ENCODE results near the gene NTHL1. TPM values are rescaled to one million over a fixed set of nuclear protein-coding genes. Genes with fewer than 3 reads are reported as not detected.

Gene NTHL1
- total RNA-seq, 4 donors from 2014 or later, result 6.5 to 21.7 (median 12.0) TPM

DNA sequence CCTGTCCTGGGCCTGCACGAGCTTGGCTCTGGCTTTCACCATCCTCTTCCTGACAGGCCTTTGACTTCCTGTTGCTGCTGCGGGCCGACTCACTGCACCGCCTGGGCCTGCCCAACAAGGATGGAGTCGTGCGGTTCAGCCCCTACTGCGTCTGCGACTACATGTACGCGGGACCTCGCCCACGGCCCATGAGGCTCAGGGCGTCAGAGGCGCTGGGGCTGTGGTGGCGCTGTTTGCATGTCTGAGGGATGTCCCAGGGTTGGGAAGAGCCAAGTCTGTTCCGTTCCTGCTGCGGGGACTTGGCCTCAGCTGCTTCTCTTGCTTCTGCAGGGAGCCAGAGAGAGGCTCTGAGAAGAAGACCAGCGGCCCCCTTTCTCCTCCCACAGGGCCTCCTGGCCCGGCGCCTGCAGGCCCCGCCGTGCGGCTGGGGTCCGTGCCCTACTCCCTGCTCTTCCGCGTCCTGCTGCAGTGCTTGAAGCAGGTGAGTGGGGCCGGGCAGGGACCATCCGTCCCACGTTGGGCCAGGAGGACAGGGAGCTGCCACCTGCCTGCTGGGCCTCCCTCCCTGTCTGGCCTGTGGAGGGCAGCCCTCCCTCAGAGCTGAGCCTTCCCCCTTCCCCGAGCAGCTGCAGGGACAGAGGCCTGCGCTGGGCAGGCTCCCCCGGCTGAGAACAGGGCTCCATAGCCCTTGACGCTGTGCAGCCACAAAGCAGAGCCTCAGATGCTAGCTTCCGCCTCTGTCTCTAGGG, 24.0 kb upstream of the NTHL1 start:
- TF ChIP-seq, protein P1, sequence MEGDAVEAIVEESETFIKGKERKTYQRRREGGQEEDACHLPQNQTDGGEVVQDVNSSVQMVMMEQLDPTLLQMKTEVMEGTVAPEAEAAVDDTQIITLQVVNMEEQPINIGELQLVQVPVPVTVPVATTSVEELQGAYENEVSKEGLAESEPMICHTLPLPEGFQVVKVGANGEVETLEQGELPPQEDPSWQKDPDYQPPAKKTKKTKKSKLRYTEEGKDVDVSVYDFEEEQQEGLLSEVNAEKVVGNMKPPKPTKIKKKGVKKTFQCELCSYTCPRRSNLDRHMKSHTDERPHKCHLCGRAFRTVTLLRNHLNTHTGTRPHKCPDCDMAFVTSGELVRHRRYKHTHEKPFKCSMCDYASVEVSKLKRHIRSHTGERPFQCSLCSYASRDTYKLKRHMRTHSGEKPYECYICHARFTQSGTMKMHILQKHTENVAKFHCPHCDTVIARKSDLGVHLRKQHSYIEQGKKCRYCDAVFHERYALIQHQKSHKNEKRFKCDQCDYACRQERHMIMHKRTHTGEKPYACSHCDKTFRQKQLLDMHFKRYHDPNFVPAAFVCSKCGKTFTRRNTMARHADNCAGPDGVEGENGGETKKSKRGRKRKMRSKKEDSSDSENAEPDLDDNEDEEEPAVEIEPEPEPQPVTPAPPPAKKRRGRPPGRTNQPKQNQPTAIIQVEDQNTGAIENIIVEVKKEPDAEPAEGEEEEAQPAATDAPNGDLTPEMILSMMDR (IDR thresholded peaks at IDR 0.05; ENCODE audit: low read depth), result no peak

DNA sequence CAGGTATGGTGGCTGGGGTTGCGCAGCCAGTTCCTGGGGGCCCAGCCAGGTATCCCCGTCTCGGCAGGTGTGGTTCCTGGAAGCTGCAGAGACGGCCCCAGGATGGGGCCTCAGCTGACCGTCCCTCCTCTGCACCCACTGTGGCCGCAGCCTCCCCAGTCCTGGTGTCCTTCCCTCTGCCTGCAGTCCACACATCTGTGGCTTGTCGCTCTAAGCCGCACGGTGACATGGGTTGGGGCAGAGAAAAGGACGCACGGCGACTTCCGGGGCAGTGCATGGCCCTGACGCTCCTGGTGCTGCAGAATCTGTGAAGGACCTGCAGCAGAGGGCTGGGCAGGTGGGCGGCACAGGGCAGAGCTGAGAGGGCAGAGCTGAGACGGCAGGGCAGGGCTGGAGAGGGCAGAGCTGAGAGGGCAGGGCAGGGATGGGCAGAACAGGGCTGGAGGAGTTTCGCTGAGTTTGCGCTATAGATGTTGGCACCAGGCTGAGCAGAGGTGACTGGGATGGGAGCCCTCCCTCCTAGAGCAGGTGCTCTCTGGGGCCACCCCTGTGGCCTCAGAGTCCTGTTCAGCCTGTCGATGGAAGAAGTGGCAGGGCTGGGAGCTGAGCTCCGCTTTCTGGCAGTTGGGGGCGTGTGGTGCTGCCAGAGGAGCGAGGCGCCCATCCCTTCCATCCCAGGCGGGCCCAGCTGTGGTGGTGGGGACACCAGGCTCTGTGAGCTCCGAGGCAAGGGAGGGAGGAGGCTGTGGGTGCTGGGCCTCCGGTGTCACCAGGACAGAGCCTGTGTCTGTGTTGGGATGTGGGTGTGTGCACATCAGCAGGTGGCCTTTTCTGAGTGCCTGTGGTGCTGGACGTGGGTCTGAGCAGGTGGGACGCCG, 23.2 kb upstream of the NTHL1 start:
- TF ChIP-seq, protein P1 (IDR thresholded peaks at IDR 0.05; ENCODE audit: low read depth), result no peak

DNA sequence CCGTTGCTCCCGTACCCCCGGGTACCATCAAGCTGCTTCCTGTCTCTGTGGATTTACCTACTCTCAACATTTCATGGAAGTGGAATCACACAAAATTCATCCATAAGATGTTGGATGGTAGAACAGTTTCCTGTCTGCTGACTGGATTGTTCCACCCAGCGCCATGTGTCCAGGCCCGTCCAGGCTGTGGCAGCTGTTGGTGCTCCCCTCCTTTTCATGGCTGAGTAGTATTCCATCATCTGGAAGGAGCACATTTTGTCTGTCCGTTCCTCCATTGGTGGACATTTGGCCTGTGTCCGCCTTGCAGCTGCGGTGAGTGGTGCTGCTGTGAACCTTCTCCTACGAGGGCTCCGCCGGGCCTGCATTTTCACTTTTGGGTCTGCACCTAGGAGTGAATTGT, 18.5 kb upstream of the NTHL1 start:
- TF ChIP-seq, protein P1 (IDR thresholded peaks at IDR 0.05; ENCODE audit: low read depth), result no peak

DNA sequence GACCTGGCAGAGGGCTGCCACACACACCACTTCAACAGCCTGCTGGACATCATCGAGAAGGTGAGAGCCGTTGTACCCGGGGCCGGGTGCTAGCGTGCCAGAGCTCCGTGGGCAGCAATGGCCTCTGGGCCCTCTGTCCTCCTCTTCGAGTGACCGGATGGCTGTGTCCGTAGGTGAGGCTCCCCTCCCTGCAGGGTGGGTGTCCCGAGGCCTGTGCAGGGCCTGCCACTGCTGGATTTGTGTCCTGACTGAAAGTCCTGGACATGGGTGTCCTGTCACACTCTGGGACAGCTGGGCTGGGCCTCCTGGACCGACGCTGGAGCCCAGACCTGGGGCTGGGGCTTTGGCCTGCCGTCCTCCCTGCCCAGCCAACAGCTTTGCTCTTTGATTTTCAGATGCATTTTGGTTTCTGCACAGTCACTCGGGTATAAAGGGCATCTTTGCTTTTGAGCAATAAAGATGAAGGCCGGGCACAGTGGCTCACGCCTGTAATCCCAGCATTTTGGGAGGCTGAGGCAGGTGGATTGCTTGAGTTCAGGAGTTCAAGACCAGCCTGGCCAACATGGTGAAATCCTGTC, 16.8 kb upstream of the NTHL1 start:
- TF ChIP-seq, protein P1 (IDR thresholded peaks at IDR 0.05; ENCODE audit: low read depth), result no peak

DNA sequence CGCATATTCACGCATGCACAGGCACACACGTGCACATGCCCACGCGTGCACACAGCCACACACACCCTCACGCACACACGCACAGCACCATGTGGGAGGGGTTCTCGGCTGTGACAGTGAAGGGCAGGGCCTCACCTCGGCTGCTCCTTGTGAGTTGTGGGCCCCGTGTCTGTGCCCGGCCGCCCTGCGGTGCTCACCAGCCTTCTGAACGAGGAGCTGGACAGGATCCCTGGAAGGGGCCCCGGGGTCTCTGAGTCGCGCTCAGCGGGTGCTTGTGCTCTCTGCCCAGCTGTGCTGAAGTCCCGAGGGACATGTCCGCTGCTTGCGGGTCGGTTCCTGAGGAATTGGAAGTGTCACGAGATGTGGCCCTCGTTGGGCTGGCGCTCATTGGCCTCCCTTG, 16.2 kb upstream of the NTHL1 start:
- TF ChIP-seq, protein P1 (IDR thresholded peaks at IDR 0.05; ENCODE audit: low read depth), result no peak

DNA sequence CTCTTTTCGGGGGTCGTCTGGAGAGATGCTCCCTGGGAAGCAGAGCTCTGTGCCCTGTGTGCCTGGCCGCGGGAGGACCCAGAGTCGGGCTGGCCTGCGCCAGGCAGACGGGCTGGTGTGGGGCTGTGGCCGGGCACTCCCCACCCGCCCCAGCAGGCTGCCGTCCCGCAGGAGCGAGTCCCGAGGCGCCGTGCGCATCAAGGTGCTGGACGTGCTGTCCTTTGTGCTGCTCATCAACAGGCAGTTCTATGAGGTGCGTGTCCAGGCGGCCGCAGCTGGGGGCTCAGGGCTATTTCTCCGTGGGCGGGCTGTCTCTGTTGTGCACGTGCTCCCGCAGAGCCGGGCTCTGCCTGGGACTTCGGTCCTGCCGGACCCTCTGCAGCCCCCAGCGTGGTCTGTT, 15.2 kb upstream of the NTHL1 start:
- TF ChIP-seq, protein P1 (IDR thresholded peaks at IDR 0.05; ENCODE audit: low read depth), result no peak

DNA sequence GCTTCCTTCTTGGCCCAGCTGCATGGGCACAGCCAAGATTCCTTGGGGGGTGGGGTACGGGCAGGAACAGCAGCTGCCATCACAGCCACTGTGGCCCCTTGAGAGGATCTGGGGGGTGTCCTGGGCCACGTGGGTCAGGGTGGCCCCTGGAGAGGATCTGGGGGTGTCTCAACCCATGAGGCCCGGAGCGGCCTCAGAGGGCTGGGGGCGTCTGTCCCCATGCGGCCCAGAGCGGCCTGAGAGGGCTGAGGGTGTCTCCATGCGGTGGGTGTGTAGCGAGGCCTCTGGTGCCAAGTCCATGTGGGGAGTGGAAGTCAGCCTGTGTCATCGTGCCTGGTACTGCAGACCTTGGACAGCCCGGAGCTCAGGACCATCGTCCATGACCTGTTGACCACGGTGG, 13.9 kb upstream of the NTHL1 start:
- TF ChIP-seq, protein P1 (IDR thresholded peaks at IDR 0.05; ENCODE audit: low read depth), result no peak

Data from subcutaneous adipose tissue (tissue), 4 donors.